Putamen (tissue), 1 donor: Measurements from ENCODE around the gene KRTAP10-11.

ENCODE experiments used
- DNase-seq: peaks from one replicate; pipeline ENCODE4 v3.0.0-alpha.2; 2016; ENCODE audit warnings: low spot score

The KRTAP10-11 gene

DNA sequence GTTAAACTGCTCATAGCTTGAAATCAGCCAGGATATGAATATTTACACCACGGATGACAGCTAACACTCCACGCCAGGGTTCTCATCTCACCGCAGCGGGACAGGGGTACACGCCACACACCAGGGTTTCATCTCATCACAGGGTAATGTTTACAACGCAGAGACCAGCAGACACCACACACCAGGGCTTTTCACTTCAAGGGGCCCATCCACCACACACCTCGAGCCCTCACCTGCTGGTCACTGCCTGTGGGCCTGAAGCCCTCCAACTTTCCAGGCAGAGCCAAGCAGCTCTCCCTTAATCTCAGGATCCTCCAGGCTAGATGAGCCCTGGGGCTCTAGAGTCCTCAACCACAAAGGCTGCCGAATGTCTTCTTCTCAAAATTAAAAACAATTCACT lies 49.4 kb downstream of the KRTAP10-11 start:
- DNase-seq: no peak

GRCh38 chr21:44696572-44696971 lies 50.4 kb downstream of the KRTAP10-11 start:
- DNase-seq: no peak
